Loucy (cell line): ENCODE measurements around the gene RNF215.

Source experiments
- EZH2phosphoT487 ChIP-seq: fragments of 200-600 bp; IDR thresholded peaks from 2 replicates; pipeline ENCODE4 v1.6.1; 2018; ENCODE audit warnings: antibody characterized with exemption, mild to moderate bottlenecking, moderate library complexity, borderline replicate concordance
- TF ChIP-seq, protein P1 (sequence below): fragments of 200-600 bp; sonication (generic); conservative IDR thresholded peaks from 2 replicates; pipeline ENCODE4 v1.5.1; 2014; ENCODE audit warnings: mild to moderate bottlenecking, antibody characterized with exemption, low read length

DNA sequence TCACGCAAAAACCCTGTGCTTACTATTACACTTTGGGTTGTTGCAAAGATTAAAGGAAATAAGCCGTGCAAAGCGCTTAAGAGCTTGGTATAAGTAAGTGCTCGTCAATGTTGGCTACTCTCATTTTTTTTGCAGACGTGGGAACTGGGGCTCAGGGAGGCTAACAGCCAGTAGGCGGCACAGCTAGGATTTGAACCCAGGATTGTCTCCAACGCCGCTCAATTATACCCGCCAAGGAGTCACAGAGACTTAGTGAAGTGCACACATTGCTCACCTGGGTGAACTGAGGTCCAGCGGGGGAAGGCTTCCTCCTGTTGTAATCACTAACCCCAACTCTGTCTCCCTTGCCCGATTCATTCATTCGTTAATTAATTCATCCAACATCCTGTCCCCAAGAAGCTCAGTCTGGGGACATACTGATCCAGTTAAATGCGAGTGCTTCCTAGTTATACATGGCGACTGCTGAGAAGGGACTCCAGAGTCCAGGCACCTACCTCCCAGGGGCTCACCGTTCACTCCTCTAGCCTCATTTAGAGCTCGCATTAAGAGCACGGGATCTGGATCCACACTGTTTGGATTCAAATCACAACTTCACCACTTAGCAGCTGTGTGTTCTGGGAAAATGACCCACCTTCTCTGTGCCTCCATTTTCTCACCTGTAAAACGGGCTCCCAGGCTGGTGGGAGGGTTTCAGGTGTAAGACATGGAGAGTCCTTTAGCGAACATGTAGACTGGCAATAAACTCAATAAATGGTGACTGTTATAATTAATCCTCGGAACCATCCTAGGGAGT lies 37.5 kb upstream of the RNF215 start:
- TF ChIP-seq, protein P1, sequence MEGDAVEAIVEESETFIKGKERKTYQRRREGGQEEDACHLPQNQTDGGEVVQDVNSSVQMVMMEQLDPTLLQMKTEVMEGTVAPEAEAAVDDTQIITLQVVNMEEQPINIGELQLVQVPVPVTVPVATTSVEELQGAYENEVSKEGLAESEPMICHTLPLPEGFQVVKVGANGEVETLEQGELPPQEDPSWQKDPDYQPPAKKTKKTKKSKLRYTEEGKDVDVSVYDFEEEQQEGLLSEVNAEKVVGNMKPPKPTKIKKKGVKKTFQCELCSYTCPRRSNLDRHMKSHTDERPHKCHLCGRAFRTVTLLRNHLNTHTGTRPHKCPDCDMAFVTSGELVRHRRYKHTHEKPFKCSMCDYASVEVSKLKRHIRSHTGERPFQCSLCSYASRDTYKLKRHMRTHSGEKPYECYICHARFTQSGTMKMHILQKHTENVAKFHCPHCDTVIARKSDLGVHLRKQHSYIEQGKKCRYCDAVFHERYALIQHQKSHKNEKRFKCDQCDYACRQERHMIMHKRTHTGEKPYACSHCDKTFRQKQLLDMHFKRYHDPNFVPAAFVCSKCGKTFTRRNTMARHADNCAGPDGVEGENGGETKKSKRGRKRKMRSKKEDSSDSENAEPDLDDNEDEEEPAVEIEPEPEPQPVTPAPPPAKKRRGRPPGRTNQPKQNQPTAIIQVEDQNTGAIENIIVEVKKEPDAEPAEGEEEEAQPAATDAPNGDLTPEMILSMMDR: no peak
- TF ChIP-seq EZH2phosphoT487: no peak
